Chondrocyte (in vitro differentiated cells): ENCODE data around the gene LHX6. TPM values are rescaled to one million over a fixed set of nuclear protein-coding genes. Genes with fewer than 3 reads are reported as not detected.
A peak's percentile ranks its signal among the peaks of the same experiment; 100 is the strongest.

Experiments
- DNase-seq: peaks from one replicate; pipeline ENCODE4 v3.0.0; 2021; ENCODE audit warnings: mixed read lengths, low spot score
- H3K27ac Mint-ChIP-seq: one replicate; pipeline ENCODE4 v1.8.0; 2021; ENCODE audit warnings: mild to moderate bottlenecking, moderate library complexity, mixed read lengths; ENCODE audit not compliant: unreplicated experiment
- H3K27me3 Mint-ChIP-seq: 2 replicates; pipeline ENCODE4 v1.8.0; 2021; ENCODE audit warnings: low read depth, mixed read lengths
- H3K36me3 Mint-ChIP-seq: 2 replicates; pipeline ENCODE4 v1.8.0; 2021; ENCODE audit warnings: low read depth, mixed read lengths
- H3K4me1 Mint-ChIP-seq: 2 replicates; pipeline ENCODE4 v1.8.0; 2021; ENCODE audit warnings: low read depth, mild to moderate bottlenecking, mixed read lengths
- H3K4me3 Mint-ChIP-seq: one replicate; pipeline ENCODE4 v1.8.0; 2021; ENCODE audit warnings: mild to moderate bottlenecking, moderate library complexity, mixed read lengths; ENCODE audit not compliant: unreplicated experiment
- H3K9me3 Mint-ChIP-seq: 2 replicates; pipeline ENCODE4 v1.8.0; 2021; ENCODE audit warnings: low read depth, mixed read lengths
- total RNA-seq: library from RNA; stranded (reverse); gene quantifications from 3 replicates; pipeline ENCODE4 v1.2.1, GENCODE V29; 2021
- TF ChIP-seq, protein P1 (sequence below): fragments of 200-600 bp; sonication (generic); IDR thresholded peaks from 2 replicates; pipeline ENCODE4 v1.5.0; 2021; ENCODE audit warnings: antibody characterized with exemption, mild to moderate bottlenecking, moderate library complexity

Gene LHX6
- total RNA-seq, 1 donor from 2014 or later, result not detected

- DNase-seq, result no peak
- H3K27me3 Mint-ChIP-seq, result peaks cover 20% of the 10 kb centered on the region
- H3K36me3 Mint-ChIP-seq, result no peaks in the 10 kb centered on the region
- H3K4me1 Mint-ChIP-seq, result peaks cover 22% of the 10 kb centered on the region
- H3K27ac Mint-ChIP-seq, result peak overlapping the region; percentile 95
- H3K9me3 Mint-ChIP-seq, result peaks cover 7% of the 10 kb centered on the region
- TF ChIP-seq, protein P1, sequence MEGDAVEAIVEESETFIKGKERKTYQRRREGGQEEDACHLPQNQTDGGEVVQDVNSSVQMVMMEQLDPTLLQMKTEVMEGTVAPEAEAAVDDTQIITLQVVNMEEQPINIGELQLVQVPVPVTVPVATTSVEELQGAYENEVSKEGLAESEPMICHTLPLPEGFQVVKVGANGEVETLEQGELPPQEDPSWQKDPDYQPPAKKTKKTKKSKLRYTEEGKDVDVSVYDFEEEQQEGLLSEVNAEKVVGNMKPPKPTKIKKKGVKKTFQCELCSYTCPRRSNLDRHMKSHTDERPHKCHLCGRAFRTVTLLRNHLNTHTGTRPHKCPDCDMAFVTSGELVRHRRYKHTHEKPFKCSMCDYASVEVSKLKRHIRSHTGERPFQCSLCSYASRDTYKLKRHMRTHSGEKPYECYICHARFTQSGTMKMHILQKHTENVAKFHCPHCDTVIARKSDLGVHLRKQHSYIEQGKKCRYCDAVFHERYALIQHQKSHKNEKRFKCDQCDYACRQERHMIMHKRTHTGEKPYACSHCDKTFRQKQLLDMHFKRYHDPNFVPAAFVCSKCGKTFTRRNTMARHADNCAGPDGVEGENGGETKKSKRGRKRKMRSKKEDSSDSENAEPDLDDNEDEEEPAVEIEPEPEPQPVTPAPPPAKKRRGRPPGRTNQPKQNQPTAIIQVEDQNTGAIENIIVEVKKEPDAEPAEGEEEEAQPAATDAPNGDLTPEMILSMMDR, result no peak
- peak overlapping the region; percentile 94 for H3K4me3 Mint-ChIP-seq
These were observed 68.9 kb downstream of the LHX6 start for GRCh38 chr9:122159925-122160246.

DNA sequence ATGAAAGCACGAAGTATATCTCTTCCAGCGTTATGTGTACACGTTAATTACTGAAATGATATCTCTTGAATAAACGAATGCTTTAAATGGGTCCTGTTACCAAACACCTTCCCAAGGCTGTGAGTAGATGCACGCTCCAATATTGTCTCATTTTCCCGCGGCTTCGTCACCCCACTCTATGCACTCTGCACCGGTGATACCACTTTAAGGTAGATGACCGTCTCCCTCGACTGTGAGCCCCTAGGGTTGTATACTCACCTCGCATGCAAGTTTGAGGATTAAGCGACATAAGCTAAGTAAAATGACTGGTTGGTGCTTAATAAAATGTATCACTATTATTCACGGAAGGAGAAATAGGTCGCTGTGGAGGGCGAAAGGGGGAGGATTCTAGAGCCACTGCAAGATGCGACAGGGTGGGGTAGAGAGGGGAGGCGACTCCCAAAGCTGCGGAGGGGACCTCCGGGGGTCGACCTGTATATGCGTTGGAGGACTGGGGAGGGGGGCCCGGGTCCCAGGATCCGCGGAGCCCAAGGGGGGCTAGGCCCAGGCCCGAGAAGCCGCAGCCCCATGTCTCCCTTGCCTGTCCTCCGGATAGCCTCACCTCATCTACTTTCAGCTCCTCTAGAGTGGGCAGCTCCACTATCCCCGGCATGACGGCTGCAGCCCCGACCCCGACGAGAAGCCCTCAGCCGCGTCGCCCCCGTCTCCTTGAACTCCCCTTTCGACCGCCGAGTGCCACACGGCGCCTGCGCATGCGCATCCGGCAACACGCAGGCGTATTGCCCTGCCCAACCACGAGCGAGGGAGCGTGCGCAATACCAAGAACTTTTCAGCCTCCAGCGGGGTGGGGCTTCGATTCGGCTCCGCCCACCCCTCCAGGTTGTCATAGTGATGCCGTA, 69.5 kb downstream of the LHX6 start, which contains the start of the genes MORN5 and NDUFA8:
Gene MORN5, plus strand, starts transcription at position 883 of the 899 bp plus-strand sequence. CDS start 65 bp downstream, outside the sequence.
Gene NDUFA8, minus strand, starts transcription at position 754 of the 899 bp plus-strand sequence. Its CDS starts 102 bp downstream, at position 652.
- peaks cover 7% of the 10 kb centered on the region for H3K9me3 Mint-ChIP-seq
- H3K4me3 Mint-ChIP-seq, result peak within 1 kb of the TSS; percentile 94
- H3K27me3 Mint-ChIP-seq, result peaks cover 14% of the 10 kb centered on the region
- H3K4me1 Mint-ChIP-seq, result peaks cover 22% of the 10 kb centered on the region
- peak within 1 kb of the TSS; percentile 95 for H3K27ac Mint-ChIP-seq
- DNase-seq, result peak; percentile 99
- H3K36me3 Mint-ChIP-seq, result no peaks in the 10 kb centered on the region
- TF ChIP-seq, protein P1, result peak; percentile 23

DNA sequence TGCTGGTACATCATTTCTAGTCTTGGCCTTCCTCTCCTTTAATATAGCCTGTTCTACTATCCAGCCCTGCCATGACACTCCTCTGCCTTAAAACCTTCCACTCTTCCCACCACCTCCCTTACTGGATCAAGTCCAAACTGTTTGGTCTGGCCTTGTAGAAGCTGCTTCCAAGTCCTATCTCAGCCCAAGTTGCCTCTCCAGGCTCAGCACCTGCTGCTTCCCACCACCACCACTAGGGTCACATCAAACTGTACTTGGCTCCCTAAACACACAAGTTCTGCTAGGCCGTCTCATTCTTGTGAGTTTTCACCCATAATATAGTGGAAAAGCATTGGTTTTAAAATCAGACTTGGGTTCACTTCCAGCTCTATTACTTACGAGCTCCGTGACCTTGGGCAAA, 70.6 kb downstream of the LHX6 start:
- Mint-ChIP-seq H3K4me1 (peaks cover 22% of the 10 kb centered on the region), H3K27ac (peak overlapping the region; percentile 30), H3K4me3 (no peak overlapping the region), H3K9me3 (peaks cover 7% of the 10 kb centered on the region), H3K27me3 (peaks cover 3% of the 10 kb centered on the region), H3K36me3 (no peaks in the 10 kb centered on the region)
- TF ChIP-seq, protein P1, result peak; percentile 68
- no peak for DNase-seq

- Mint-ChIP-seq H3K36me3 (no peaks in the 10 kb centered on the region), H3K27ac (no peak overlapping the region), H3K4me3 (no peak overlapping the region), H3K9me3 (no peaks in the 10 kb centered on the region), H3K4me1 (peaks cover 22% of the 10 kb centered on the region), H3K27me3 (no peaks in the 10 kb centered on the region)
- no peak for DNase-seq
- TF ChIP-seq, protein P1, result no peak
These were observed 73.0 kb downstream of the LHX6 start for GRCh38 chr9:122155796-122156195.

Other genes with a start within 250 kb of the LHX6 start
- gene TTLL11, start 135.6 kb downstream of the LHX6 start, total RNA-seq, result 7.1 to 12.8 TPM (median 9.1 TPM) in 3 replicates
- gene NDUFA8, start 69.2 kb downstream of the LHX6 start, total RNA-seq, result 47.9 to 62.6 TPM (median 49.7 TPM) in 3 replicates
- gene MORN5, start 69.0 kb downstream of the LHX6 start, total RNA-seq, result not detected in 3 replicates
- gene RBM18, start 35.9 kb upstream of the LHX6 start, total RNA-seq, result 18.7 to 20.2 TPM (median 18.8 TPM) in 3 replicates
- 18.3 to 25.4 TPM (median 21.7 TPM) in 3 replicates for gene MRRF, start 35.9 kb upstream of the LHX6 start, total RNA-seq
- 0.59 to 2.7 TPM (median 0.97 TPM) in 3 replicates for gene PTGS1, start 142.1 kb upstream of the LHX6 start, total RNA-seq
- not detected in 3 replicates for gene OR1J1, start 249.0 kb upstream of the LHX6 start, total RNA-seq